Astrocyte of the spinal cord (primary cell): Measurements from ENCODE around the gene SLC7A8.

Source experiments
- DNase-seq: peaks from one replicate; pipeline ENCODE4 v3.0.0; 2011; ENCODE audit warnings: low read depth, low spot score
- H3K4me3 ChIP-seq: 2 replicates; pipeline ENCODE4 v1.5.1; 2011; ENCODE audit warnings: low read depth, mild to moderate bottlenecking, low read length, moderate library complexity
- in situ Hi-C: cut with HindIII; loops from 2 replicates; pipeline ENCODE4 v1.10.0; 2017; ENCODE audit warnings: low sequenced_read_pairs
- TF ChIP-seq, protein P1 (sequence below): IDR thresholded peaks from 2 replicates; pipeline ENCODE4 v1.5.1; 2012; ENCODE audit warnings: low read depth, mild to moderate bottlenecking, low read length, inconsistent platforms

Gene SLC7A8

GRCh38 chr14:23117371-23118020 is 66.0 kb downstream of the SLC7A8 start:
- TF ChIP-seq, protein P1, sequence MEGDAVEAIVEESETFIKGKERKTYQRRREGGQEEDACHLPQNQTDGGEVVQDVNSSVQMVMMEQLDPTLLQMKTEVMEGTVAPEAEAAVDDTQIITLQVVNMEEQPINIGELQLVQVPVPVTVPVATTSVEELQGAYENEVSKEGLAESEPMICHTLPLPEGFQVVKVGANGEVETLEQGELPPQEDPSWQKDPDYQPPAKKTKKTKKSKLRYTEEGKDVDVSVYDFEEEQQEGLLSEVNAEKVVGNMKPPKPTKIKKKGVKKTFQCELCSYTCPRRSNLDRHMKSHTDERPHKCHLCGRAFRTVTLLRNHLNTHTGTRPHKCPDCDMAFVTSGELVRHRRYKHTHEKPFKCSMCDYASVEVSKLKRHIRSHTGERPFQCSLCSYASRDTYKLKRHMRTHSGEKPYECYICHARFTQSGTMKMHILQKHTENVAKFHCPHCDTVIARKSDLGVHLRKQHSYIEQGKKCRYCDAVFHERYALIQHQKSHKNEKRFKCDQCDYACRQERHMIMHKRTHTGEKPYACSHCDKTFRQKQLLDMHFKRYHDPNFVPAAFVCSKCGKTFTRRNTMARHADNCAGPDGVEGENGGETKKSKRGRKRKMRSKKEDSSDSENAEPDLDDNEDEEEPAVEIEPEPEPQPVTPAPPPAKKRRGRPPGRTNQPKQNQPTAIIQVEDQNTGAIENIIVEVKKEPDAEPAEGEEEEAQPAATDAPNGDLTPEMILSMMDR: no peak
- no peak overlapping the region for H3K4me3 ChIP-seq
- DNase-seq: no peak
- in situ Hi-C loops: no loop called here

- no peak for DNase-seq
- no peak overlapping the region for H3K4me3 ChIP-seq
- in situ Hi-C loops: no loop called here
- TF ChIP-seq, protein P1: no peak
These were observed 67.5 kb downstream of the SLC7A8 start for GRCh38 chr14:23115918-23116317.

DNA sequence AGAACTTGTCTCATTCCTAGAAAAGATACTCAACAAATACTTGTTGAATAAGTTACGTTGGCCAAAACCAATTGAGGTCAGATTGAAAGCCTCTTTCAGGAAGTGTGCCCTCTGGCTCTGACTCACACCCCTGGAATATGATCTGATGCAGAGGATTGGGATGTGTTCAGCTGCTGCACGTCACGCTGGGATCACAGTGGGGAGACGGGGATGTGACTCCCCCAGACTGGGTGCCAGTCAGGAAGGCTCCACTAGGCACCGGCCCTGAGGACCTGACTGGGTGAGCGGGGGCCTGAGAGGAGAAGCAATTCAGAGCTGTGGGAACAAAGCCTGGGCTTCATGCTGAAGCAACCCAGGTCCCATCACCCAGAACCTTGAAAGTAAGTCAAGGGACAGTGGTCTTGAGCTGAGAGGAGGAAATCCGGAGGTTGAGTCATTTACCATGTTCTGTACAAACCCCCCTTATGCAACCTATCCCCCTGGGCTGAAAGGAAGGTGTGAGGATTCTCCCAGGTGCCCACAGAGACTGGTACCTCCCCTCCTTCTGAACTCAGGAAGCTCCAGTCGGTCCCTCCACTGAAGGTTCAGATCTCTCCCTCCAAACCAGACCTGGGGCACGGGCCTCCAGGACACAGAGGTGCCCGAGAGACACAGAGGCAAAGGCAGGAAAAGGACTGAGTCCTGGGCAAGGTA is 68.3 kb downstream of the SLC7A8 start:
- DNase-seq: peak; percentile 96
- H3K4me3 ChIP-seq: no peak overlapping the region
- TF ChIP-seq, protein P1: no peak
- in situ Hi-C loops: no loop called here

- no peak for DNase-seq
- no peak overlapping the region for H3K4me3 ChIP-seq
- in situ Hi-C loops: no loop called here
- TF ChIP-seq, protein P1: no peak
These were observed 68.8 kb downstream of the SLC7A8 start for GRCh38 chr14:23114669-23115038.

DNA sequence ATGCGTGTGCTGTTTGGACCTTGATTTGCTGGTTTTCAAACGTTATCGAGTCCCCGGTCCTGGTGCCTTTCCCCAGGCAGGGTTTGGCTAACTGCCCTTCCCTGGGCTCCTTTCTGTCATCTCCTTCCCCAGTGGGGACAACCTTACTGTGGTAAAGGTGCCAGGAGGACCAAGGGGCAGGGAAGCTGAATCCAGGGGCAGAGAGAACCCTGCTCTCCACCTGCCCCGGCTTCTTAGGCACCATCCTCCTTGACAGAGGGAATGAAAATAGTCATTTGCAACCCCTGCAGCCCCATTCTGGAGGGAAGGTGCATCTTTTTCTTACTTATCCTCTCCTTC is 69.4 kb downstream of the SLC7A8 start:
- DNase-seq: no peak
- in situ Hi-C loops: no loop called here
- TF ChIP-seq, protein P1: no peak
- no peak overlapping the region for H3K4me3 ChIP-seq

- DNase-seq: peak; percentile 69
- TF ChIP-seq, protein P1: no peak
- in situ Hi-C loops: no loop called here
- H3K4me3 ChIP-seq: no peak overlapping the region
These were observed 69.9 kb downstream of the SLC7A8 start for GRCh38 chr14:23113431-23114119.
